ENCODE measurements around the gene EEF1G.
"Not testable (repeated sequence)": the region's sequence is repeated elsewhere in the genome, so short reads cannot be mapped to it uniquely, and the experiment has no call there.

The EEF1G gene

DNA sequence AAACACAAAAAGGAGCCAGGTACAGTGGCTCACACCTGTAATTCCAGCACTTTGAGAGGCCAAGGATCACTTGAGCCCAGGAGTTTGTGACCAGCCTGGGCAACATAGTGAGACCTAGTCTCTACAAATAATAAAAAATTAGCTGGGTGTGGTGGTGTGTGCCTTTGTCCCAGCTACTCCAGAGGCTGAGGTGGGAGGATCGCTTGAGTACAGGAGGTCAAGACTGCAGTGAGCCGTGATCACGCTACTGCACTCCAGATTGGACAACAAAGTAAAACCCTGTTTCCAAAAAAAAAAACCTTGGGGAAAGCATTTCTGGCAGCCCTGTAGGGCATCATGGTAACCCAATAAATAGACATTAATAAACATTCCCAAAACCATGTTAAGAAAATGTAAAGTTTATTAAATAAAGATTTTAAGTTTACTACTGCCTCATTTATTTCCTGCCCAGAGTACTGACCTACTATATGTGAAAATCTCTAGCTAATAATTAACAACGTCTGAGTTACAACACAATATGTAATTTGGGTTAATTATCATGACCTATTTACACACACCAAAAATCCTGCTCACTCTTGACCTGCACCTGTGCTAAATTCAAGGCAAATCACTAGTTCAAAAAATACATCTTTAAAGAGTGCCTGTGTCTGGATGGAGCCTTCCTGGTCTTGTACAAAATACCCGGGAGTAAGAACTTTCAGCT is 8.4 kb downstream of the EEF1G start:
- TF ChIP-seq, protein P1, sequence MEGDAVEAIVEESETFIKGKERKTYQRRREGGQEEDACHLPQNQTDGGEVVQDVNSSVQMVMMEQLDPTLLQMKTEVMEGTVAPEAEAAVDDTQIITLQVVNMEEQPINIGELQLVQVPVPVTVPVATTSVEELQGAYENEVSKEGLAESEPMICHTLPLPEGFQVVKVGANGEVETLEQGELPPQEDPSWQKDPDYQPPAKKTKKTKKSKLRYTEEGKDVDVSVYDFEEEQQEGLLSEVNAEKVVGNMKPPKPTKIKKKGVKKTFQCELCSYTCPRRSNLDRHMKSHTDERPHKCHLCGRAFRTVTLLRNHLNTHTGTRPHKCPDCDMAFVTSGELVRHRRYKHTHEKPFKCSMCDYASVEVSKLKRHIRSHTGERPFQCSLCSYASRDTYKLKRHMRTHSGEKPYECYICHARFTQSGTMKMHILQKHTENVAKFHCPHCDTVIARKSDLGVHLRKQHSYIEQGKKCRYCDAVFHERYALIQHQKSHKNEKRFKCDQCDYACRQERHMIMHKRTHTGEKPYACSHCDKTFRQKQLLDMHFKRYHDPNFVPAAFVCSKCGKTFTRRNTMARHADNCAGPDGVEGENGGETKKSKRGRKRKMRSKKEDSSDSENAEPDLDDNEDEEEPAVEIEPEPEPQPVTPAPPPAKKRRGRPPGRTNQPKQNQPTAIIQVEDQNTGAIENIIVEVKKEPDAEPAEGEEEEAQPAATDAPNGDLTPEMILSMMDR (conservative IDR thresholded peaks at IDR 0.05; ENCODE audit: low read depth, low read length) = no peak
- no peak overlapping the region for H3K4me3 ChIP-seq (ENCODE audit: low read depth, low read length)
- DNase-seq (ENCODE audit: low read depth) = no peak

- H3K4me3 ChIP-seq (ENCODE audit: low read depth, low read length); DNase-seq (ENCODE audit: low read depth): not testable (repeated sequence)
Observed at GRCh38 chr11:62561677-62562230, 11.9 kb downstream of the EEF1G start.

DNA sequence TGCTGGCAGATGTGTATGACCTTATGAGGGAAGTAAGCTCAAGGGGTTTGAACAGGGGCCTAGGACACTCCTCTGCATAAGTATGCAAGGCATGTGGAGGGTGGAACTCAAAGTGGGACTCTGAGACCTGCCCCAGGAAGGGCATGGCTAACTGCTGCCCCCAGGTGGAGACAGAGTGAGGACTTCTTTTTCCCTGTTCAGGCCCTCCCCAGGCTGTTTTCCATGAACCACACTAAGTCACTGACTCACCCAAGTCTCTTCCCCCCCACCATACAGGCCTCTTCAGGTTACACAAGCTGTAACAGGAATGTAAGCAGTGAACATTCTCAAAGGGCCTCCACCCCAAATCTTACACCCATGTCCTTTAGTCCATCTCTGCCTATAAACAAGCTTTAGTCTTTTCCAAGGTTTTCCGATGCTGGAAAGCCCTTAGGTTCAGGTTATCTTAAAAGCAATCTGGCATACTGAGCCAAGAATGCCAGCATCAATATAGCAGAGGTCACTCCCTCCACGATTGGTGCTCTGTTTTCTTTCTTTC is 13.1 kb downstream of the EEF1G start:
- TF ChIP-seq, protein P1 (conservative IDR thresholded peaks at IDR 0.05; ENCODE audit: low read depth, low read length) = peak; percentile 96
- H3K4me3 ChIP-seq (ENCODE audit: low read depth, low read length) = no peak overlapping the region
- peak; percentile 99 for DNase-seq (ENCODE audit: low read depth)

- not testable (repeated sequence) for DNase-seq (ENCODE audit: low read depth); H3K4me3 ChIP-seq (ENCODE audit: low read depth, low read length)
Observed at GRCh38 chr11:62559626-62560025, 14.1 kb downstream of the EEF1G start.

- no peak overlapping the region for H3K4me3 ChIP-seq (ENCODE audit: low read depth, low read length)
- DNase-seq (ENCODE audit: low read depth) = no peak
- TF ChIP-seq, protein P1 (conservative IDR thresholded peaks at IDR 0.05; ENCODE audit: low read depth, low read length) = no peak
Observed at GRCh38 chr11:62559204-62559603, 14.5 kb downstream of the EEF1G start.

- DNase-seq (ENCODE audit: low read depth) = no peak
- H3K4me3 ChIP-seq (ENCODE audit: low read depth, low read length) = no peak overlapping the region
- TF ChIP-seq, protein P1 (conservative IDR thresholded peaks at IDR 0.05; ENCODE audit: low read depth, low read length) = no peak
Observed at GRCh38 chr11:62558669-62559068, 15.0 kb downstream of the EEF1G start.

GRCh38 chr11:62556875-62557631 is 16.6 kb downstream of the EEF1G start:
- H3K4me3 ChIP-seq (ENCODE audit: low read depth, low read length) = no peak overlapping the region
- TF ChIP-seq, protein P1 (conservative IDR thresholded peaks at IDR 0.05; ENCODE audit: low read depth, low read length) = no peak
- no peak for DNase-seq (ENCODE audit: low read depth)

Data from choroid plexus epithelial cell (primary cell).